Measurements from ENCODE around the gene SOX18.

GRCh38 chr20:64039293-64040160 is 9.9 kb downstream of the SOX18 start:
- TF ChIP-seq POLR2A (IDR thresholded peaks at IDR 0.05; ENCODE audit: low read depth, low read length) (no peak), CTCF (conservative IDR thresholded peaks at IDR 0.05; ENCODE audit: low read depth, low read length) (no peak), RCOR1 (IDR thresholded peaks at IDR 0.05; ENCODE audit: insufficient replicate concordance, low read length) (no peak), FOS (IDR thresholded peaks at IDR 0.05; ENCODE audit: low read depth, low read length) (no peak), BHLHE40 (IDR thresholded peaks at IDR 0.05; ENCODE audit: low read depth, low read length) (no peak), RAD21 (IDR thresholded peaks at IDR 0.05; ENCODE audit: low read length) (no peak), USF2 (IDR thresholded peaks at IDR 0.05; ENCODE audit: low read depth, low read length) (no peak), SMC3 (IDR thresholded peaks at IDR 0.05; ENCODE audit: low read depth, low read length) (no peak)
